PFSK-1 (cell line): ENCODE results near the gene SETBP1.

Experiments used
- FOXP2 ChIP-seq: optimal IDR thresholded peaks from 2 replicates; pipeline ENCODE3; 2011; ENCODE audit warnings: borderline replicate concordance, control low read depth, inconsistent platforms; ENCODE audit not compliant: insufficient read depth; ENCODE audit errors: extremely low read length, extremely low read depth
- POLR2AphosphoS5 ChIP-seq: IDR thresholded peaks from 2 replicates; pipeline ENCODE4 v1.6.1; 2012; ENCODE audit warnings: low read depth, mild to moderate bottlenecking, control low read depth, low read length, moderate library complexity
- SIN3A ChIP-seq: IDR thresholded peaks from 2 replicates; pipeline ENCODE4 v1.6.1; 2012; ENCODE audit warnings: mild to moderate bottlenecking, low read length, moderate library complexity, borderline replicate concordance; ENCODE audit not compliant: insufficient read depth
- TAF1 ChIP-seq: IDR thresholded peaks from 2 replicates; pipeline ENCODE4 v1.6.1; 2012; ENCODE audit warnings: low read length, control low read depth, borderline replicate concordance; ENCODE audit not compliant: insufficient read depth
- TF ChIP-seq, protein P1 (sequence below), 2 experiments: IDR thresholded peaks; 2 replicates each; pipeline versions ENCODE4 v1.6.1 to v1.8.0; 2011 to 2012; ENCODE audit warnings: low read depth in 2 of 2, low read length in 2 of 2, control low read depth in 1 of 2, inconsistent platforms in 1 of 2, mild to moderate bottlenecking in 1 of 2, moderate library complexity in 1 of 2; ENCODE audit not compliant: insufficient read depth in 1 of 2

The SETBP1 gene

DNA sequence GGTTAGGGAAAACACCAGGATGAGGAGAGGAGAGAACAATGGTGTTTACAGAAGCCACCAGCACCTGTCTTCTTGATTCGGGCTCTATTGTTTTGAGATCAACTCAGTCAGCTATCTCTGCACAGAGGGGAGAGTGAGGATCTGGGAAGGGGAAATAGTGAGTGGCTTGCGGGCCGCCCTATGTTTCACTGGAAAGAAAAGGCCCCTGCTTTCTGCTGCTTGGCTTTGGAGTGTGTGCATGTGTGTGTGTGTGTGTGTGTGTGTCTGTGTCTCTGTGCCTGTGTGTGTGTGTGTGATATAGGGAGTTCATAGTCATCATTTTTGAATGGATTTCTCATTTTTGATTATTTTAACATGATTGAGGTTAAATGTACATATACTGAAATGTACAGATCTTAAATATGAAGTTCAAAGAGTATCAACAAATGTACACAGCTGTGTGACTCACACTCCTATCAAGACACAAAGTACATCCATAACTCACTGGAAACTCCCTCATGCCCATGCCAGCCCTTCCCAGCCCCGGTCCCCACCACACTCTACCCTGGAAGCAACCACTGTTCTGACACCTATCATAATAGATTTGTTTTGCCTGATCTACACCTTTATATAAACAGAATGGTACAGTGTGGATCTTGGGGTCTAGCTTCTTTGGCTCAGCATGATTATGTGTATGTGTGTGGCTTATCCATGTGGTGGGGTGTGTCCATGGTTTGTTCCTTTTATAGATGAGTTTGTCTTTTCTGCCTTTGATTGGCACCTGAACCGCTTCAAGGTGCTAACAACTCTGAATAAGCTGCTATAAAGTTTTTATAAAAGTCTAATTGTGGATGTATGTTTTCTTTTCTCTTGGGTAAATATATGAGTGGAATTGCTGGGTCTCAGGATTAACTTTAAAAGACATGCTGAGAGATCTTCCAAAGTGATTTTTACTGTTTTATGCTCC, 258.3 kb downstream of the SETBP1 start:
- TF ChIP-seq TAF1 (no peak), FOXP2 (no peak), SIN3A (no peak), POLR2AphosphoS5 (no peak)
- TF ChIP-seq, protein P1, sequence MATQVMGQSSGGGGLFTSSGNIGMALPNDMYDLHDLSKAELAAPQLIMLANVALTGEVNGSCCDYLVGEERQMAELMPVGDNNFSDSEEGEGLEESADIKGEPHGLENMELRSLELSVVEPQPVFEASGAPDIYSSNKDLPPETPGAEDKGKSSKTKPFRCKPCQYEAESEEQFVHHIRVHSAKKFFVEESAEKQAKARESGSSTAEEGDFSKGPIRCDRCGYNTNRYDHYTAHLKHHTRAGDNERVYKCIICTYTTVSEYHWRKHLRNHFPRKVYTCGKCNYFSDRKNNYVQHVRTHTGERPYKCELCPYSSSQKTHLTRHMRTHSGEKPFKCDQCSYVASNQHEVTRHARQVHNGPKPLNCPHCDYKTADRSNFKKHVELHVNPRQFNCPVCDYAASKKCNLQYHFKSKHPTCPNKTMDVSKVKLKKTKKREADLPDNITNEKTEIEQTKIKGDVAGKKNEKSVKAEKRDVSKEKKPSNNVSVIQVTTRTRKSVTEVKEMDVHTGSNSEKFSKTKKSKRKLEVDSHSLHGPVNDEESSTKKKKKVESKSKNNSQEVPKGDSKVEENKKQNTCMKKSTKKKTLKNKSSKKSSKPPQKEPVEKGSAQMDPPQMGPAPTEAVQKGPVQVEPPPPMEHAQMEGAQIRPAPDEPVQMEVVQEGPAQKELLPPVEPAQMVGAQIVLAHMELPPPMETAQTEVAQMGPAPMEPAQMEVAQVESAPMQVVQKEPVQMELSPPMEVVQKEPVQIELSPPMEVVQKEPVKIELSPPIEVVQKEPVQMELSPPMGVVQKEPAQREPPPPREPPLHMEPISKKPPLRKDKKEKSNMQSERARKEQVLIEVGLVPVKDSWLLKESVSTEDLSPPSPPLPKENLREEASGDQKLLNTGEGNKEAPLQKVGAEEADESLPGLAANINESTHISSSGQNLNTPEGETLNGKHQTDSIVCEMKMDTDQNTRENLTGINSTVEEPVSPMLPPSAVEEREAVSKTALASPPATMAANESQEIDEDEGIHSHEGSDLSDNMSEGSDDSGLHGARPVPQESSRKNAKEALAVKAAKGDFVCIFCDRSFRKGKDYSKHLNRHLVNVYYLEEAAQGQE (IDR thresholded peaks at IDR 0.05; ENCODE audit: insufficient read depth in 1 of 2, low read depth in 2 of 2, low read length in 2 of 2), result no peak

DNA sequence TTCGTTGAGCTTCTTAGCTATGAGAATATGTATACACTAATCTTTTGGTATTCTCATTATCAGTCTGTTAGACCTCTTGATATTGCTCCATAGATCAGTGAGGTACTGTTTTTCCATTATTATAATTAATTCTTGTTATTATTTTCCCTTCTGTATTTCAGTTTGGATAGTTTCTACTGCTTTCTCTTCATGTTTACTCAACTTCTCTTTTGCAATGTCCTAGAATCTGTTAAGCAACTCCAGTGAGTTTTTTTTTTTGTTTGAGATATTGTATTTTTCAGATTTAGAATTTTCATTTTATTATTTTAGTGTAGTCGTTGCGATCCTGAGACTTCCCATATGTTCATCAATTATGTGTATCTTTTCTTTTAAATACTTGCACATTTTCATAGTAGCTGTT, 260.8 kb downstream of the SETBP1 start:
- TF ChIP-seq FOXP2 (no peak), TAF1 (no peak), SIN3A (no peak), POLR2AphosphoS5 (no peak)
- TF ChIP-seq, protein P1 (IDR thresholded peaks at IDR 0.05; ENCODE audit: insufficient read depth in 1 of 2, low read depth in 2 of 2, low read length in 2 of 2), result no peak

DNA sequence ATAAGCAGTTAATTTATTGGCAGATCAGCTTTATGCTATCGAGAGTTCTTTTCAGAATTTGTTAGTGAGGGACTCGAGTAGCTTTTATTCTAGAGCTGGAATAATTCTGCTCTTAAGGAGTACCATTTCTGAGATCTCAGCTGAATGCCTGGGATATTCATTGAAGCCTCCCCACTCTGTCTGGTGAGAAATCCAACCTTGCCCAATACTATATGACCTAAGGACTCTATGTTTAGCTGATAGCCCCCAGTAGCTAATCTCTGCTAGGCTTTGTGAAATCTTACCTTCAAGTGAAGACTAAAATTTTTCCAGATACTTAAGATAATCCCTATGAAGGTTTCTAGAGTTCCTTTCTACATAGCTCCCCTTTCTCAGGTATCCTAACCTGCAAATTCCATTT, 261.4 kb downstream of the SETBP1 start:
- no peak for TF ChIP-seq TAF1
- TF ChIP-seq FOXP2, result no peak
- TF ChIP-seq SIN3A, result no peak
- no peak for TF ChIP-seq POLR2AphosphoS5
- TF ChIP-seq, protein P1 (IDR thresholded peaks at IDR 0.05; ENCODE audit: insufficient read depth in 1 of 2, low read depth in 2 of 2, low read length in 2 of 2), result no peak

DNA sequence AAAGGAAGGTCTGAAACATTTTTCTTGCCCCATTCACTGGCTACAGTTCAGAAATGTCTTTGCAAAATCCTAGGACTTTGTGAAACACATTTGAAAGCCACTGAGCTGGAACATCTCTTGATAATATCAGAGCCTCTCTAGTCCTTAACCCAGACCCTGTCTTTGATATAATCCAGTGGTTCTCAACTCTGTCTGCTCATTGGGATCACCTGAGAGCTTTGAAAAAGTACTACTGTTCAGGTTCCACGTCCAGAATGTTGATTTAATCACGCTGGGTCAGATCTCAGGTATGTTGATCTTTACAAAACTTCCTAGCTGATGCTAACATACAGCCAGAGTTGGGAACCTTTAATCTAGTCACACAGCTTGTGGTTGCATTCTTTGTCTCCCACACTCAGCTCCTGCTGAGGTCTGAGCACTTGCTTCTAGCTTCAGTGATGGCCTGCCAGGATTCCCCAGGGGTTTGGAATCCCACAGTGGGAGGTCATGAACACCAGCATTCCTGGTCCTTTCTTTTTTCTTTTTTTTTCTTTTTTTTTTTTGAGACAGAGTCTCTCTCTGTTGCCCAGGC, 262.7 kb downstream of the SETBP1 start:
- TF ChIP-seq TAF1 (no peak), FOXP2 (no peak), POLR2AphosphoS5 (no peak), SIN3A (no peak)
- TF ChIP-seq, protein P1 (IDR thresholded peaks at IDR 0.05; ENCODE audit: insufficient read depth in 1 of 2, low read depth in 2 of 2, low read length in 2 of 2), result no peak
